Upper lobe of right lung (tissue), 1 donor: Measurements from ENCODE around the gene KISS1. TPM values are rescaled to one million over a fixed set of nuclear protein-coding genes. Genes with fewer than 3 reads are reported as not detected.

Experiments
- ATAC-seq: fragments of 200-7000 bp; cut with Tn5 transposase; one replicate; pipeline ENCODE4 v1.9.1; 2020; ENCODE audit warnings: mild to moderate bottlenecking, moderate library complexity
- DNase-seq: peaks from one replicate; pipeline ENCODE4 v3.0.0-alpha.2; 2020
- H3K27ac ChIP-seq: fragments of 200-600 bp; one replicate; pipeline ENCODE4 v1.8.0; 2022
- H3K27me3 ChIP-seq: fragments of 200-600 bp; one replicate; pipeline ENCODE4 v1.8.0; 2022; ENCODE audit warnings: mild to moderate bottlenecking
- H3K36me3 ChIP-seq: fragments of 200-600 bp; one replicate; pipeline ENCODE4 v1.8.0; 2022
- H3K4me1 ChIP-seq: fragments of 200-600 bp; one replicate; pipeline ENCODE4 v1.8.0; 2022
- H3K4me3 ChIP-seq: fragments of 200-600 bp; one replicate; pipeline ENCODE4 v1.8.0; 2022; ENCODE audit warnings: mild to moderate bottlenecking
- H3K9me3 ChIP-seq: fragments of 200-600 bp; one replicate; pipeline ENCODE4 v1.8.0; 2022
- intact Hi-C: fragments of 100-400 bp; cut with DNase I; formaldehyde crosslinking; loops from one replicate; pipeline ENCODE4 v1.11.0; 2022
- total RNA-seq: library from RNA; stranded (reverse); fragmentation: NEBNext Ultra II Directional; extraction: Animal tissue kit (Norgen Biotek cat#: 25700); gene quantifications from one replicate; pipeline ENCODE4 v1.2.1, GENCODE V29; 2021
- TF ChIP-seq, protein P1 (sequence below): fragments of 200-600 bp; IDR thresholded peaks from one replicate; pipeline ENCODE4 v1.8.0; 2022; ENCODE audit warnings: antibody characterized with exemption
- donor health status: DM: no; HTN: yes; CAD: no; lungs with severe emphysema.

The KISS1 gene
- total RNA-seq, 1 donor from 2014 or later = 2.9 TPM

DNA sequence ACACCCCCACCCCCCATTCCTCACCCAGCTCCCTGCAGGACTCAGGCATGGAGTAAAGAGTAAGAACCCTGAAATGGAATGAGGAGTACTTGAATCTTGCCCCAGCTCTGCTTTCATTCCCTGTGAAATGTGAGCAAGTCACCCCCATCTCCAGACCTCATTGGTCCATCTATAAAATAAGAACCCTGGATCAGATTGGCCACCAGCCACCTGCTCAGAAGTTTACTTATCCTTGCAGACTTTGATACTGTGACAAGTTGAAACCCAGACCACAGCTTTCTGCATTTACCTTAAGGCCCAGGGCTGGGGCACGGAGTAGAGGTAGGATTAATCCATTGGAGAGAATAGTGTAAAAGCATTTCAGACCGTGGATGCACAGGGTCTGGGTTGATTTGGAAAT lies 2.2 kb downstream of the KISS1 start:
- DNase-seq (no peak), ATAC-seq (no peak)
- no peak overlapping the region for H3K4me3 ChIP-seq
- no peaks in the 10 kb centered on the region for H3K36me3 ChIP-seq
- intact Hi-C loops = no loop called here
- no peak overlapping the region for H3K27ac ChIP-seq
- TF ChIP-seq, protein P1, sequence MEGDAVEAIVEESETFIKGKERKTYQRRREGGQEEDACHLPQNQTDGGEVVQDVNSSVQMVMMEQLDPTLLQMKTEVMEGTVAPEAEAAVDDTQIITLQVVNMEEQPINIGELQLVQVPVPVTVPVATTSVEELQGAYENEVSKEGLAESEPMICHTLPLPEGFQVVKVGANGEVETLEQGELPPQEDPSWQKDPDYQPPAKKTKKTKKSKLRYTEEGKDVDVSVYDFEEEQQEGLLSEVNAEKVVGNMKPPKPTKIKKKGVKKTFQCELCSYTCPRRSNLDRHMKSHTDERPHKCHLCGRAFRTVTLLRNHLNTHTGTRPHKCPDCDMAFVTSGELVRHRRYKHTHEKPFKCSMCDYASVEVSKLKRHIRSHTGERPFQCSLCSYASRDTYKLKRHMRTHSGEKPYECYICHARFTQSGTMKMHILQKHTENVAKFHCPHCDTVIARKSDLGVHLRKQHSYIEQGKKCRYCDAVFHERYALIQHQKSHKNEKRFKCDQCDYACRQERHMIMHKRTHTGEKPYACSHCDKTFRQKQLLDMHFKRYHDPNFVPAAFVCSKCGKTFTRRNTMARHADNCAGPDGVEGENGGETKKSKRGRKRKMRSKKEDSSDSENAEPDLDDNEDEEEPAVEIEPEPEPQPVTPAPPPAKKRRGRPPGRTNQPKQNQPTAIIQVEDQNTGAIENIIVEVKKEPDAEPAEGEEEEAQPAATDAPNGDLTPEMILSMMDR = no peak
- peaks cover 12% of the 10 kb centered on the region for H3K27me3 ChIP-seq
- H3K9me3 ChIP-seq = no peaks in the 10 kb centered on the region
- H3K4me1 ChIP-seq = no peaks in the 10 kb centered on the region

DNA sequence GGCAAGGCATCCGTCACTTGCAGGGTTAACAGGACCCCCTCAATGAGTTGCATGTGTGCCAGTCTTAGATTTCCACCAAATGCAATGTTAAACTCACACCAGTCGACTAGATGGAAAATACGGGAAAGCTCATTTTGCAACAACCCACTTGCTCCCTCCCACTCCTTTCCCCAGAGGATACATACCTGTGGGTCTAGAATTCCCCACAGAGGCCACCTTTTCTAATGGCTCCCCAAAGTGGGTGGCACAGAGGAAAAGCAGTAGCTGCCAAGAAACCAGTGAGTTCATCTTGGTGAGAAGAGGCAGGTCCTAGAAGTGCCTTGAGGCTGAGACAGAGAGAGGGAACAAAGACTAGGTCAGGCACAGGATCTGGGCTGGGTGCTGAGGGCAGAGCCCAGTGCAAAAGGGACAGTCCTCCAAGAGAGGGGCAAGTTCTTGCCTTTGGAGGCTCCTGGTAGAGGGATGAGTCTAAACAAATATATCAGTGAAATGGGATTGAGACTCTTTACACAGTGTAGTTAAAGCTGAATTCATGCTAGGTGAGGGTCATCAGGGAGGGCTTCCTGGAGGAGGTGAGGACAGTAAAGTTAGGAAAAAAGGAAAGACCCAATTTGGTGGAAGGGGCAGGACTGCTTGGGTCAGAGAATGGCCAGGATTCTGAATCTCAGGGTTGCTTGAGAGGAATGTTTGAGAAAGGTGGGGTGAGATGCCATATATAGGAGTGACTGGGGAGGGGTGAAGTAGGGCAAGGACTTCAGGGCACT lies 3.5 kb downstream of the KISS1 start:
- no peaks in the 10 kb centered on the region for H3K9me3 ChIP-seq
- intact Hi-C loops = no loop called here
- H3K36me3 ChIP-seq = no peaks in the 10 kb centered on the region
- DNase-seq (no peak), ATAC-seq (peak; percentile 22)
- H3K4me3 ChIP-seq = no peak overlapping the region
- H3K27me3 ChIP-seq = peaks cover 25% of the 10 kb centered on the region
- TF ChIP-seq, protein P1 = no peak
- no peak overlapping the region for H3K27ac ChIP-seq
- no peaks in the 10 kb centered on the region for H3K4me1 ChIP-seq

DNA sequence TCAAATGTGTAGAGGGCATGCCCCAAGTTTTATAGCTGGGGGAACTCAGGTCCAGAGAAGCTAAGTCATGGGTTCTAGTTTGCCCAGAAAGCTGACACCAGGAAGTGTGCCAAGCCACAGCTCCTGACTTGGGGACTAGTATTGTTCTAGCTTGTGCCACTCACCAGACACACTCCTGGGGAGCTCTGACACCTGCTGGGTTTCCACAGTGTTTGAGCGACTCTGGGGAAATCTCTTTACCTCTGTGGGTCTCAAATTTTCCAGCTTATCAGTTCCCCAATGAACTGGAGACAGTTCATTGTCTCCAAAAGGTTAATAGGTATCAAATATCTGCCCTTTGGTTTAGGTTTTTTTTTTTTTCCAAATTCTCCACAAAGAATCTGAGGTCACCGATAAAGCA lies 4.2 kb downstream of the KISS1 start:
- no peak overlapping the region for H3K4me3 ChIP-seq
- no peaks in the 10 kb centered on the region for H3K4me1 ChIP-seq
- intact Hi-C loops = no loop called here
- TF ChIP-seq, protein P1 = no peak
- DNase-seq (no peak), ATAC-seq (no peak)
- H3K27me3 ChIP-seq = peaks cover 32% of the 10 kb centered on the region
- no peaks in the 10 kb centered on the region for H3K36me3 ChIP-seq
- H3K27ac ChIP-seq = no peak overlapping the region
- no peaks in the 10 kb centered on the region for H3K9me3 ChIP-seq

DNA sequence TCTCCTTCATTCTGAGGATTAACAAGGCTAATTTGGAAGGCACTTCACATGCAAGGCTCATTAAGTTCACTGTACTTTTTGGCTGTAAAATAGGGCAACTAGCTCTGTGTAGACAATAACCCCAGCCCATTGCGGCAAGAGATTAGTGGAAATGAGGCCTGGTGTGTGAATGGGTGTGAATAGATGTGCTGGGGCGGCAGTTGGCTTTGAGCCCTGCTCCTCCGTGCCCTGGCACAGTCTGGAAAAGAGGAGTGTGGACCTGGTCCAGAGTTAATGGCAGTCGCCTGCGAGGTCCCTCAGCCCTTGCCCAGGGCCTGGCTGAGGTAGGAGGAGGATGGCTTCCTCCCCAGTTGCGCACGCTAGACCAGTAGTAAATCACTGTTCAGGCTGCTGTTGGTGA lies 4.8 kb downstream of the KISS1 start:
- H3K4me1 ChIP-seq = no peaks in the 10 kb centered on the region
- intact Hi-C loops = no loop called here
- DNase-seq (no peak), ATAC-seq (no peak)
- peaks cover 38% of the 10 kb centered on the region for H3K27me3 ChIP-seq
- TF ChIP-seq, protein P1 = no peak
- H3K4me3 ChIP-seq = no peak overlapping the region
- no peak overlapping the region for H3K27ac ChIP-seq
- no peaks in the 10 kb centered on the region for H3K9me3 ChIP-seq
- H3K36me3 ChIP-seq = no peaks in the 10 kb centered on the region

DNA sequence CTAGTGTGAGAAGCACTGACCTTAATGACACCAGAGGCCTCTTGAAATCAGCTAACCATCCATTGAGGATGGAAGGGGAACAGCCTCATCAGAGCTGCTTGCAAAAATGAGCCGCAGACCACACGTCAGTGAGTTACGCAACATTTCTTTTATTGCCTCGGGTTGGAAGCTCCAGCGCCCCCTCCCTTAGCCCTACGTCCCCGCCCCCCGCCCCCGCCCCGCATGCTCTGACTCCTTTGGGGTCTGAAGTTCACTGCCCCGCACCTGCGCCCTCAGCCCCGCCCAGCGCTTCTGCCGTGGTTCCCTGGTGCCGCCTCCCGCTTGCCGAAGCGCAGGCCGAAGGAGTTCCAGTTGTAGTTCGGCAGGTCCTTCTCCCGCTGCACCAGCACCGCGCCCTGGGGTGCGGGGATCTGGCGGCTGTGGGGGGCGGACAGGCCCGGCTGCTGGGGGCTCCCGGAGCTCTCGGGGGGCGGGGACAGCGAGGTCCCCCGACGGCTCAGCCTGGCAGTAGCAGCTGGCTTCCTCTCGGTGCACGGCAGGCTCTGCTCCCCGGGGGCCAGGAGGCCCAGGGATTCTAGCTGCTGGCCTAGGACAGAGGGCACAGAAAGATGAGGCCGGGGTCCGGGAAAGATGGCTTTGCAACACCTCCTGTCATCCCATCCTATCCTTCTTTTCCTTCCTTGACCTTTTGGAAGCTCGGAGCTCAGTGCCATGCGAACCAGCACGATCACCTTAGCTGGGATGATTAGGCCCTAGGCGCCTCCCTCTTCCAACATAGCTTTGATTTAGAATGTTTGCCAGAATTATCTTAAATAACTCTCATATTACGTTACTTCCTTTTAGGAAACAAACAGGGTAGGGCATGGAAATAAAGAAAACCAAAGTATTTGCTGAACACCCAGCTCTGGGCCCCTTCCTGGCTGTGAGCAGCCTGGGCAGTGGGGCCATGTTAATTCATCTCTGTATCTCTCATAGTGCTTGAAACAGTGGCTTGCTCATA lies 5.8 kb downstream of the KISS1 start:
- peak overlapping the region; percentile 26 for H3K4me3 ChIP-seq
- intact Hi-C loops = no loop called here
- ATAC-seq (peak; percentile 57), DNase-seq (no peak)
- H3K36me3 ChIP-seq = no peaks in the 10 kb centered on the region
- no peak overlapping the region for H3K27ac ChIP-seq
- TF ChIP-seq, protein P1 = no peak
- H3K9me3 ChIP-seq = no peaks in the 10 kb centered on the region
- H3K4me1 ChIP-seq = no peaks in the 10 kb centered on the region
- peaks cover 43% of the 10 kb centered on the region for H3K27me3 ChIP-seq
